Neural progenitor cell (in vitro differentiated cells): ENCODE data around the gene TSHZ1.
"Not testable (repeated sequence)": the region's sequence is repeated elsewhere in the genome, so short reads cannot be mapped to it uniquely, and the experiment has no call there.

Experiments
- CTCF ChIP-seq: fragments of 200-600 bp; sonication (generic); IDR thresholded peaks from 2 replicates; pipeline ENCODE4 v1.5.1; 2017; ENCODE audit warnings: antibody characterized with exemption, mild to moderate bottlenecking
- EZH2 ChIP-seq: fragments of 200-600 bp; sonication (generic); IDR thresholded peaks from 2 replicates; pipeline ENCODE4 v1.6.1; 2017; ENCODE audit warnings: antibody characterized with exemption, mild to moderate bottlenecking, moderate library complexity

GRCh38 chr18:75329753-75330152 is 119.2 kb downstream of the TSHZ1 start:
- TF ChIP-seq CTCF, EZH2: not testable (repeated sequence)
